PC-3 (cell line): ENCODE results near the gene DLG2. TPM values are rescaled to one million over a fixed set of nuclear protein-coding genes. Genes with fewer than 3 reads are reported as not detected.

Experiments used
- ATAC-seq: fragments of 200-7000 bp; cut with Tn5 transposase; 2 replicates; pipeline ENCODE4 v1.9.1; 2020; ENCODE audit warnings: mild to moderate bottlenecking, moderate library complexity
- BruUV-seq: library from RNA; stranded (reverse); fragments of 400-500 nt; replicated peaks from 2 replicates; lab custom pipeline; 2021; lab: Mats Ljungman, UMichigan
- CTCF ChIA-PET: fragments of 300-600 bp; sonication (Branson Sonifier 250); formaldehyde crosslinking; loops from one replicate; lab custom pipeline; 2022; ENCODE audit warnings: antibody characterized with exemption; lab: Charles Lee
- POLR2A ChIA-PET: fragments of 300-600 bp; sonication (Branson Sonifier 250); formaldehyde crosslinking; loops from one replicate; lab custom pipeline; 2022; ENCODE audit warnings: antibody characterized with exemption; ENCODE audit not compliant: unreplicated experiment; lab: Charles Lee
- DNase-seq: peaks from one replicate; pipeline ENCODE4 v3.0.0-alpha.2; 2015
- H2AFZ ChIP-seq: fragments of 300-600 bp; sonication (generic); 2 replicates; pipeline ENCODE4 v1.6.0; 2016; ENCODE audit warnings: antibody characterized with exemption, low read length
- H3F3A ChIP-seq: fragments of 300-600 bp; sonication (generic); one replicate; pipeline ENCODE4 v1.6.0; 2017; ENCODE audit warnings: antibody characterized with exemption, low read length, control low read depth, mild to moderate bottlenecking; ENCODE audit not compliant: unreplicated experiment
- H3K27ac ChIP-seq: fragments of 300-600 bp; sonication (generic); 2 replicates; pipeline ENCODE4 v1.5.1; 2016; ENCODE audit warnings: mild to moderate bottlenecking, low read length
- H3K27me3 ChIP-seq: fragments of 300-600 bp; sonication (generic); 2 replicates; pipeline ENCODE4 v1.6.1; 2016; ENCODE audit warnings: low read length, mixed read lengths
- H3K36me3 ChIP-seq: fragments of 300-600 bp; sonication (generic); 2 replicates; pipeline ENCODE4 v1.6.1; 2016; ENCODE audit warnings: low read depth, mixed run types, low read length, mixed read lengths
- H3K4me1 ChIP-seq: fragments of 300-600 bp; sonication (generic); 2 replicates; pipeline ENCODE4 v1.5.1; 2016; ENCODE audit warnings: low read length; ENCODE audit not compliant: insufficient read depth
- H3K4me2 ChIP-seq: fragments of 300-600 bp; sonication (generic); 2 replicates; pipeline ENCODE4 v1.6.0; 2016; ENCODE audit warnings: low read length
- H3K4me3 ChIP-seq: fragments of 300-600 bp; sonication (generic); 2 replicates; pipeline ENCODE4 v1.5.1; 2016; ENCODE audit warnings: mild to moderate bottlenecking, low read length, mixed read lengths
- H3K79me2 ChIP-seq: fragments of 300-600 bp; sonication (generic); 2 replicates; pipeline ENCODE4 v1.6.1; 2017; ENCODE audit warnings: low read length, mixed read lengths
- H3K9ac ChIP-seq: fragments of 300-600 bp; sonication (generic); 2 replicates; pipeline ENCODE4 v1.6.0; 2016; ENCODE audit warnings: mild to moderate bottlenecking, low read length
- H3K9me2 ChIP-seq: fragments of 300-600 bp; sonication (generic); replicated peaks from 2 replicates; pipeline ENCODE4 v1.6.1; 2016; ENCODE audit warnings: mixed run types, low read length, mixed read lengths
- H3K9me3 ChIP-seq: fragments of 300-600 bp; sonication (generic); 2 replicates; pipeline ENCODE4 v1.6.1; 2016; ENCODE audit warnings: low read length, mixed read lengths
- H4K20me1 ChIP-seq: fragments of 300-600 bp; sonication (generic); 2 replicates; pipeline ENCODE4 v1.6.1; 2016; ENCODE audit warnings: low read length, mixed read lengths
- EZH2 ChIP-seq: fragments of 300-600 bp; sonication (generic); IDR thresholded peaks from one replicate; pipeline ENCODE4 v1.6.1; 2017; ENCODE audit warnings: antibody characterized with exemption, mild to moderate bottlenecking, low read length; ENCODE audit not compliant: unreplicated experiment
- EZH2phosphoT487 ChIP-seq: fragments of 300-600 bp; sonication (generic); IDR thresholded peaks from 2 replicates; pipeline ENCODE4 v1.6.1; 2018; ENCODE audit warnings: mild to moderate bottlenecking, antibody characterized with exemption, low read length, borderline replicate concordance
- intact Hi-C: fragments of 100-400 bp; cut with micrococcal nuclease; formaldehyde crosslinking; loops from 2 replicates; pipeline ENCODE4 v1.9.0; 2023
- total RNA-seq: library from RNA; depleted of rRNA; stranded (reverse); fragments of >200 nt; gene quantifications from 2 replicates; pipeline ENCODE4 v1.2.3, GENCODE V29; 2014
- TF ChIP-seq, protein P1 (sequence below): fragments of 300-600 bp; sonication (generic); conservative IDR thresholded peaks from 2 replicates; pipeline ENCODE4 v1.5.1; 2017; ENCODE audit warnings: antibody characterized with exemption, low read depth, mild to moderate bottlenecking, low read length

The DLG2 gene
- total RNA-seq, 1 experiment from 2014 or later: 0.58 TPM

- DNase-seq (no peak), ATAC-seq (no peak)
- no peaks in the 10 kb centered on the region for H3K79me2 ChIP-seq
- ChIA-PET POLR2A (no interaction called here), CTCF (no interaction called here)
- BruUV-seq: no TSS peak
- H3K9me3 ChIP-seq: no peaks in the 10 kb centered on the region
- H3K27ac ChIP-seq: no peak overlapping the region
- no peaks in the 10 kb centered on the region for H3K27me3 ChIP-seq
- H3K9ac ChIP-seq: no peak overlapping the region
- no peaks in the 10 kb centered on the region for H3K4me1 ChIP-seq
- no peaks in the 10 kb centered on the region for H4K20me1 ChIP-seq
- no peaks in the 10 kb centered on the region for H3K9me2 ChIP-seq
- H3K4me3 ChIP-seq: no peak overlapping the region
- TF ChIP-seq, protein P1, sequence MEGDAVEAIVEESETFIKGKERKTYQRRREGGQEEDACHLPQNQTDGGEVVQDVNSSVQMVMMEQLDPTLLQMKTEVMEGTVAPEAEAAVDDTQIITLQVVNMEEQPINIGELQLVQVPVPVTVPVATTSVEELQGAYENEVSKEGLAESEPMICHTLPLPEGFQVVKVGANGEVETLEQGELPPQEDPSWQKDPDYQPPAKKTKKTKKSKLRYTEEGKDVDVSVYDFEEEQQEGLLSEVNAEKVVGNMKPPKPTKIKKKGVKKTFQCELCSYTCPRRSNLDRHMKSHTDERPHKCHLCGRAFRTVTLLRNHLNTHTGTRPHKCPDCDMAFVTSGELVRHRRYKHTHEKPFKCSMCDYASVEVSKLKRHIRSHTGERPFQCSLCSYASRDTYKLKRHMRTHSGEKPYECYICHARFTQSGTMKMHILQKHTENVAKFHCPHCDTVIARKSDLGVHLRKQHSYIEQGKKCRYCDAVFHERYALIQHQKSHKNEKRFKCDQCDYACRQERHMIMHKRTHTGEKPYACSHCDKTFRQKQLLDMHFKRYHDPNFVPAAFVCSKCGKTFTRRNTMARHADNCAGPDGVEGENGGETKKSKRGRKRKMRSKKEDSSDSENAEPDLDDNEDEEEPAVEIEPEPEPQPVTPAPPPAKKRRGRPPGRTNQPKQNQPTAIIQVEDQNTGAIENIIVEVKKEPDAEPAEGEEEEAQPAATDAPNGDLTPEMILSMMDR: no peak
- no peak overlapping the region for H2AFZ ChIP-seq
- H3F3A ChIP-seq: no peaks in the 10 kb centered on the region
- intact Hi-C loops: no loop called here
- H3K4me2 ChIP-seq: no peak overlapping the region
- no peaks in the 10 kb centered on the region for H3K36me3 ChIP-seq
These were observed 1399.0 kb downstream of the DLG2 start for GRCh38 chr11:84227970-84228665.

GRCh38 chr11:84224042-84224441 lies 1403.1 kb downstream of the DLG2 start:
- POLR2A ChIA-PET: no interaction called here
- DNase-seq (no peak), ATAC-seq (no peak)
- H3K79me2 ChIP-seq: no peaks in the 10 kb centered on the region
- TF ChIP-seq, protein P1: no peak
- no peak for TF ChIP-seq EZH2
- TF ChIP-seq EZH2phosphoT487: no peak
- no peak overlapping the region for H3K4me2 ChIP-seq
- no peak overlapping the region for H3K9ac ChIP-seq
- no peak overlapping the region for H2AFZ ChIP-seq
- no peaks in the 10 kb centered on the region for H3K27me3 ChIP-seq
- no peaks in the 10 kb centered on the region for H3F3A ChIP-seq
- CTCF ChIA-PET: no interaction called here
- H3K9me2 ChIP-seq: no peaks in the 10 kb centered on the region
- no peaks in the 10 kb centered on the region for H3K36me3 ChIP-seq
- H3K27ac ChIP-seq: no peak overlapping the region
- BruUV-seq: no TSS peak
- H3K9me3 ChIP-seq: no peaks in the 10 kb centered on the region
- no peaks in the 10 kb centered on the region for H3K4me1 ChIP-seq
- H4K20me1 ChIP-seq: no peaks in the 10 kb centered on the region
- no peak overlapping the region for H3K4me3 ChIP-seq
- intact Hi-C loops: no loop called here

DNA sequence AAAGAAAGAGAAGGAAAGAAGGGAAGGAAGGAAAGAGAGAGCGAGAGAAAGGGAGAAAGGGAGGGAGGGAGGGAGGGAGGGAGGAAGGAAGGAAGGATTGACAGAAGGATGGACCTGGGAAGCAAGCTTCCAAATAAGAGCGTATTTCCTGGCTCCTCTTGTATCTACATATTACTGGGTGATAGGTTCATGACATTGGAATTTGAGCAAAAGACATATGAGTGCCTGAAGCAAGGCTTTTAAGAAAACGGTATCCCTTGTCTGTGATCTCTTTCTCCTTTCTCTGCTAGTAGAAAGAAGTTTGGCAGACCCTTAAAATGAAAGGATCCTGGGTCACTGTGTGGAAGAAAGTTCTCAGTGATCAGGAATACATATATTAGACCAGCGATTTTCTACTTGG lies 1408.8 kb downstream of the DLG2 start:
- intact Hi-C loops: no loop called here
- ChIA-PET CTCF (no interaction called here), POLR2A (no interaction called here)
- H3K4me3 ChIP-seq: no peak overlapping the region
- H3K4me1 ChIP-seq: no peaks in the 10 kb centered on the region
- H3K36me3 ChIP-seq: no peaks in the 10 kb centered on the region
- no peak overlapping the region for H3K4me2 ChIP-seq
- H3K27ac ChIP-seq: no peak overlapping the region
- no peak overlapping the region for H2AFZ ChIP-seq
- H3K27me3 ChIP-seq: no peaks in the 10 kb centered on the region
- TF ChIP-seq, protein P1: no peak
- TF ChIP-seq EZH2phosphoT487: no peak
- TF ChIP-seq EZH2: no peak
- BruUV-seq: no TSS peak
- H4K20me1 ChIP-seq: no peaks in the 10 kb centered on the region
- no peaks in the 10 kb centered on the region for H3K79me2 ChIP-seq
- no peaks in the 10 kb centered on the region for H3F3A ChIP-seq
- no peak overlapping the region for H3K9ac ChIP-seq
- no peaks in the 10 kb centered on the region for H3K9me2 ChIP-seq
- DNase-seq (no peak), ATAC-seq (no peak)
- no peaks in the 10 kb centered on the region for H3K9me3 ChIP-seq
